NCI-H146 treated with DMSO at 0.1 percent for 48 hours (cell line): ENCODE data around the gene PVR.
"Not testable (repeated sequence)": the region's sequence is repeated elsewhere in the genome, so short reads cannot be mapped to it uniquely, and the experiment has no call there.

Source experiments
- DNase-seq: peaks from one replicate; lab custom pipeline; 2025; ENCODE audit not compliant: unreplicated experiment; lab: John Stamatoyannopoulos, UW

PVR gene

DNA sequence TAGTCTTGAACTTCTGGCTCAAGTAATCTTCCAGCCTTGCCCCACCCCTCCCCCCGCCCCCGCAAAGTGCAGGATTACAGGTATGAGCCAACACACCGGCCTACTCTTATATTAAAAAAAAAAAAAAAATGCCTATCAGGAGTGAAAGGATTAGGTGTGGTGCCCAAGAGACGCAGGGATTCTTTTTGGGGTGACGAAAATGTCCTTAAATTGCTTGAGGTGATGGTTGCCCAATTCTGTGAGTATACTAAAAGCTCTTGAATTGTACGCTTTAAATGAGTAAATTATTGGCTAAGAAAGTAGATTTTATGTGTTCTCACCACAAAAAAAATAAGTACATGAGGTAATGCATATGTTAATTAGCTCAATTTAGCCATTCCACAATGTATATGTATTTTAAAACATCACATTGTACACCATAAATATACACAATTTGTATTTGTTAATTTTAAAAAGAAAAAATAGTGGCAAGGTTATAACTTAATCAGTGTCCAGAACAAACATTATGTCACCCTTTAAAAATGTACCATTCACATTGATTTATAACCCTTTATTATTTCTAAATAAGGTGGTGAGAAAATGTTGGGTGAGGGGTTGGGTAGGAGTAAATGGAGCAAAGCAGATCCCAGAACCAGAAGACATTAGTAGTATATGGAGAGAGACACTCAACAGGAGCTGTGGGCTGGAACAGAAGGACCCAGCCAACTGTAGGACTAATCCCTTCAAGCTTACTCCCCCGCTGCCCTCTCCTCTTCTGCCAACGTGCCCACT lies 26.4 kb upstream of the PVR start:
- DNase-seq: no peak

GRCh38 chr19:44618640-44619357 lies 24.9 kb upstream of the PVR start:
- DNase-seq: no peak

- DNase-seq: no peak
Observed at GRCh38 chr19:44620667-44621066, 23.0 kb upstream of the PVR start.

GRCh38 chr19:44621367-44621766 lies 22.3 kb upstream of the PVR start:
- DNase-seq: no peak

DNA sequence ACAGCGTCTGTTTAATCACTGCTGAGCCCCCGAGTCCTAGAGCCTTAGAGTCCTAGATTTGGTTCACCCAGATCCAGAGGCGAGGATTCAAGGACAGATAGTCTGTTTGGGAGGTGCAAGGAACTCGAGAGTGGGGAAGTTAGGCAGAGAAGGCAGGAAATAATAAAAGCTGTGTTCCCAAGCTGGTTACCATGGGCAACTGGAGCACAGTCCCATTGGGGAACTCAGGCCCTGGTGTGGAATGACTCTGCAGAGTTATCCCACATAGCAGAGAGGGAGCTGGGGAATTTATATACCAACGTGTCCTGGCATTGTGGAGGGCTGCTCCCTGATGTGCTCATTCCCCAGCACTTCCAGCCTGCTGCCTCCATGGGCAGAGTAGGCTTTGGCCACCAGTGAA lies 20.6 kb upstream of the PVR start:
- DNase-seq: no peak

GRCh38 chr19:44623626-44624025 lies 20.1 kb upstream of the PVR start:
- no peak for DNase-seq

GRCh38 chr19:44624840-44625354 lies 18.8 kb upstream of the PVR start:
- DNase-seq: no peak

DNA sequence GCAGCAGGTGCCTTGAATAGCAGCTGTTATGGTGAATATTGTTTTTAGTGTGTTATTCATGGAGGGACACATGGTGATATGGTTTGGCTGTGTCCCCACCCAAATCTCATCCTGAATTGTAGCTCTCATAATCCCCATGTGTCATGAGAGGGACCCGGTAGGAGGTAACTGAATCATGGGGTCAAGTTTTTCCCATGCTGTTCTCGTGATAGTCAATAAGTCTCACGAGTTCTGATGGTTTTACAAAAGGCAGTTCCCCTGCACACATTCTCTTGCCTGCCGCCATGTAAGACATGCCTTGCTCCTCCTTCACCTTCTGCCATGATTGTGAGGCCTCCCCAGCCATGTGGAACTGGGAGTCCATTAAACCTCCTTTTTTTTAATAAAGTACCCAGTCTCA lies 18.1 kb upstream of the PVR start:
- not testable (repeated sequence) for DNase-seq

DNA sequence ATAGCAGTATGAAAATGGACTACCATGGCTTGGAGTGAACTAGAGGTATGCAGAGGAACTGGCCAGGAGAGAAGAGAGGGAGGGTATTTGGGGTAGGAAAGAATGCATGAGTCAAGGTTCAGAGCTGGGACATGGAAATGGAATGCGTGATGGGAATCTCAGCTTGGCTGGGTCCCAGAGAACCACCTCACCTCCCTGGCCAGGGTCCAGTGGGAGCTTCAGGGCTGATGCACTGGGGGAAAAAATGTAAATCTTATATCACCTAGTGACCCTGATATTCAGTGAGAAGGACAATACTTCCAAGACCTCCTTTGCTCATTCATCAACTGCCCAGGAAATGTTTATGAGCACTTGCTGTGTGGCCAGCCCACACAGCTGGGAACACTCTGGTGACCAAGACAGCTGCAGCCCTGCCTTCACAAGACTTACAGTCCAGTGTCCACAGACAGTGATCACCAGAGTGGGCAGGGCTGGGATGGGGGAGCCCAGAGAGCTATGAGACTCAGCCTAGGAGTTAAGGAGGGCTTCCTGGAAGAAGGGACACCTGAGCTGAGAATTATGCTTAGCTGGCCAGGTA lies 17.6 kb upstream of the PVR start:
- DNase-seq: no peak

DNA sequence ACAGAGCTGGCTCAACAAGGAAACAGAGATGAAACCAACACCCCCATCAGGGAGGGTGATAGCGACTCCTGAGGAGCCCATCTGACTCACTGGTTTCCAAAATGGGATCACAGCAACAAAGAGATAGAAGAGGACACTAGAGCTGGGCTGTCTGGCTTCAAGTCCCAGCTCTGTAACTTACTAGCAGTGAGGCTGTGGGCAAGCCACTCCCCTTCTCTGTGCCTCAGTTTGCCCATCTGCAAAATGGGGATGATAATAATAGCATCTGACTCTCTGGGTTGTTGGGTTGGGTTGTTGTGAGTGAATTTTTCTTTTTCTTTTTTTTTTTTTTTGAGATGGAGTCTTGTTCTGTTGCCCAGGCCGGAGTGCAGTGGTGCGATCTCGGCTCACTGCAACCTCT lies 16.1 kb upstream of the PVR start:
- DNase-seq: no peak

- DNase-seq: no peak
Observed at GRCh38 chr19:44628793-44629192, 14.9 kb upstream of the PVR start.

- DNase-seq: not testable (repeated sequence)
Observed at GRCh38 chr19:44631611-44632010, 12.1 kb upstream of the PVR start.

- not testable (repeated sequence) for DNase-seq
Observed at GRCh38 chr19:44634058-44634457, 9.7 kb upstream of the PVR start.

DNA sequence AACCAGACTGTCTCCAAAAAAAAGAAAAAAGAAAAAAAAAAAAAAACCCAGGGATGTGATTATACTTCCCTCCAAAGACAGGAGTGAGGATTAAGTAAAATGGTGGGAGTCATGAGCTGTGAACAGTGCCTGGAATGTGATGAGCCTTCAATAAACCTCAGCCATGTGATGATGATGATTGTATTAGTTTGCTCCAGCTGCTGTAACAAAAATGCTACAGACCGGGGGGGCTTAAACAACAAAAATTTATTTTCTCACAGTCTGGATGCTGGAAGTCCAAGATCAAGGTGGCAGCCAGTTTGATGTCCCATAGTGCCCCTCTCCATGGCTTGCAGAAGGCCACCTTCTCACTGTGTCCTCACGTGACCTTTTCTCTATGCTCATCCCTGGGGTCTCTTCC lies 8.9 kb upstream of the PVR start:
- no peak for DNase-seq

DNA sequence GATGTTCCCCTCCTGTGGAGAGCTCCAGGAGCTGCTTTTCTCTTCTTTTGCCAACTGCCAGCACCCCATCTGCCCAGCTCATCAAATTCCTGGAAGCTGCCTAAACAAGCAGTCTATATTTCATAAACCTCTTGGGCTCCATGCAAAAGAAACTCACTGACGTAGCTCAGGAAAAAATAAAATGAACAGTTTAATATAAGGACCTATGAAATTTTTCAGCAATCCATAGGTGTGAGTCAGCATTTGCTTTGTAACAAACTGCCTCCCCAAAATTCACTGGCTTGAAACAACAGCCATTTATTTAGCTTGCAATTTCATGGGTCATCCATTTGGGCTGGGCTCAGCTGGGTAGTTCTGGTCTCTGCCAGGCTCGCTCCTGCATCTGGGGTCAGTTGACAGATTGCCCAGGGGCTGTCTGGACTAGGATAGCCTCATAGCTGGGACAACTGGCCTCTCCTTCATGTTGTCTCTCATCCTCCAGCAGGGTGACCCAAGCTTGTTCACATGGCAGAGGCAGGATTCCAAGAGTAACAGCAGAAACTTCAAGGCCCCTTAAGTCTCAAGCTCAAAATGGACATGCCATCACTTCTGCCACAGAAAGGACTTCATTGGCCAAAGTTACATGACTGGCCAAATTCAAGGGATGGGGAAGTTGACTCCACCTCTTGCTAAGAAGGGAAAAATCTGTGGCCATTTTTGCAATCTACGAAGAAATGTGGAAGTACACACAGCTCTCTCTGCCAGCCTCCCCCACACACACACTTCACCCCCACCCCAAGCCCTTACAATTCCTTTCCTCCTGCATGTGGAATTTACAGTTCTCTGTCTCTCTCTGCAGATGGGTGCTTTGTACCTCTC lies 7.9 kb upstream of the PVR start:
- DNase-seq: no peak

- no peak for DNase-seq
Observed at GRCh38 chr19:44636439-44637389, 7.0 kb upstream of the PVR start.

- no peak for DNase-seq
Observed at GRCh38 chr19:44637390-44637764, 6.3 kb upstream of the PVR start.

DNA sequence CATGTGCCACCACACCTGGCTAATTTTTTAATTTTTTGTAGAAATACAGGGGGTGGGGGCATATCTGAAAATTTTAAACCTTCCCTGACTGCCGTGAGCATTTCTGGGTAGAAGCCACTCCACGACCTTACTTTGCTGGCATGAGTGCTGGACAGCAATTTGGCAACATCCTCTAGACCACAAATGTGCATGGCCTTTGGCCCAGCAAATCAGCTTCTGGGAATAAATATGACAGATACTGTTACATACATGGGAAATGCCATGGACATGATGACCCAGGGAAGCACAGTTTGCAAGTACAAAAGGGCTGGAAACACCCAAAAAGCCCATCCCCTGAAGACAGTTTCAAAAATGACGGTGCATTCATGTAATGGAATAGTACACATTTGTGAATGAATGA lies 3.2 kb upstream of the PVR start:
- DNase-seq: no peak

- DNase-seq: no peak
Observed at GRCh38 chr19:44641501-44642265, 2.0 kb upstream of the PVR start.
